HG03196 (cell line): ENCODE data around the gene OSCAR.

Experiments used
- ATAC-seq: cut with Tn5 transposase; IDR thresholded peaks from one replicate; pipeline ENCODE4 v1.9.1; 2021; ENCODE audit not compliant: unreplicated experiment

Gene OSCAR

DNA sequence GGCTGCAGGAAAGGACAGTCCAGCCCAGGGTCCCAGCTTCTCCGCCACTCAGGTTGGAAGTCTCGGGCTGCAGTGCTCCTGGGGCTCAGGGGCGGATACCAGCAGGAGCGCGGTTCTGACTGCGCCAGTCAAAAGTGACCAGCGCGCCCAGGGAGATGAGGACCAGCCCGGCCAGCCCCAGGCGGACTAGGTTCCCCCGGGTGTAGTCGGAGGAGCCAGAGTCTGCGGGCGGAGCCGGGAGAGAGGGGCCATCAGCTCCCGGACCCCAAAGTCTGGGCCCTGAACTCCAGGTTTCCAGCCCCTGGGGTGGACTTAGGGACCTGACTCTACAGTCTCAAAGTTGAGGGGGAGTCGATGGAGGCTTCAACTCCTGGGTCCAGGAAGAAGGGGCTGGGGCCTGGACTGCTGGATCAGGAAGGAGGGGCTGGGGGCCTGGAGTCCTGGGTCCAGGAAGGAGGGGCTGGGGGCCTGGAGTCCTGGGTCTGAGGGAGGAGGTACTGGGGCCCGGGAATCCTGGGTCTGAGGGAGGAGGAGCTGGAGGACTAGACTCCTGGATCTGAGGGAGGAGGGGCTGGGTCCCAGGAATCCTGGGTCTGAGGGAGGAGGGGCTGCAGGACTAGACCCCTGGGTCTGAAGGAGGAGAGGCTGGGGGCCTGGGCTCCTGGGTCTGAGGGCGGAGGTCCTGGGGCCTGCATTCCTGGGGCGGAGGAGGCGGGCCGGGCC lies 5.3 kb downstream of the OSCAR start:
- ATAC-seq: no peak

GRCh38 chr19:54094426-54095000 lies 6.1 kb downstream of the OSCAR start:
- ATAC-seq: no peak

DNA sequence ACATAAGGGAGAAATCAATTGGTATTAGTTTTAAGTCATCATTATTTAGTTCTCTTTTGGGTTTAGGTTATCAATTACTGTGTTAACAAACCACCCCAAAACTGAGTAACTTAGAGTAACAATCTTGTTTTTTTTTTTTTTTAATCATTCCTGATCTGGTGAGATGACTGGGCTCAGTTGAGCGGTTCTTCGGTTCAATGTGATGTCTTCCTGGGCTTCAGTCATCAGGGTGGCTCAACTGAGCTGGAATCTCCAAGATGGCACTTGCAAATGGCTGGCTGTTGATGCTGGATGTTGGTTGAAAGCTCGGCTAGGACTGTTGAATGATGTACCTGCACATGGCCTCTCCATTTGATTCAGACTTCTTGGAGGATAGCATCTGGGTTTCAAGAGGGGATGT lies 16.2 kb downstream of the OSCAR start:
- no peak for ATAC-seq

DNA sequence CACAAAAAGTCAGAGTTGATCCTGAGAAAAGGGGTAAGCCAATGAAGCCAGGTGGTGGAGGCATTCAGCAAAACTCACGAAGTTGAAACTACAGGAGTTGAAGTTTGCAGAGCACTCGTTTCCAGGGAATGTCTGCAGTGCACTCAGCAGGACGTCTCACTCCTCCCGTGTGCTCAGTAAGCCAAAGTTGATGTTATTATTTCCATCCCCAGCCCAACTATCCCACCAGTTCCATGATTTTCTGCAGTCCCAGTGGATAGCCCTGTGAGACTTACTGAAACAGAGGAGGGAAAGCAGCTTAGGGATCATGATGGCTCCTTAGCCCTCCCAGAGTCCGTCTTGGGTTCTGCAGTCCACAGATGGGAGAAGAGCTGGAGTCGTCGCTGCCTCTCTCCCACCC lies 19.6 kb downstream of the OSCAR start, which contains the start of gene TARM1:
Gene TARM1, minus strand, starts transcription at position 334 of the 400 bp plus-strand sequence. Its CDS starts 25 bp downstream, at position 309.
- no peak for ATAC-seq

GRCh38 chr19:54077334-54077733 lies 23.3 kb downstream of the OSCAR start:
- no peak for ATAC-seq

DNA sequence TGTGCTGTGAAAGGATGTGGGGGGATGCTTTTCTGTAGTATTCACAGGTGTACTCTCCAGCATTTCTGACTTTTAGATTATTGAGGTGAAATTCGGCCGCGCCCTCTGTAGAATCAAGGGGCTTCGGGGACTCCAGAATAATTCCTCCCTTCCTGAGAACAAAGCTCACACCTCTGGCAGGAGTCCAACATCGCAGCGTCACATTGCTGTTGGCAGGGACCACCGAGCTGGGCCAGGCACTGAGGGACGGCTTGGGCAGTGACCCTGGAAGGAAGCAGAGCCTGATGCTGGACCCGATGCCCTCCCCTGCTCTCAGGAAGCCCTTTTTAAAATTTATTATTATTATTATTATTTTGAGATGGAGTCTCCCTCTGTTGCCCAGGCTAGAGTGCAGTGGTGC lies 25.8 kb downstream of the OSCAR start:
- no peak for ATAC-seq

- no peak for ATAC-seq
Observed at GRCh38 chr19:54073829-54074228, 26.8 kb downstream of the OSCAR start.

- no peak for ATAC-seq
Observed at GRCh38 chr19:54069470-54069869, 31.1 kb downstream of the OSCAR start.

DNA sequence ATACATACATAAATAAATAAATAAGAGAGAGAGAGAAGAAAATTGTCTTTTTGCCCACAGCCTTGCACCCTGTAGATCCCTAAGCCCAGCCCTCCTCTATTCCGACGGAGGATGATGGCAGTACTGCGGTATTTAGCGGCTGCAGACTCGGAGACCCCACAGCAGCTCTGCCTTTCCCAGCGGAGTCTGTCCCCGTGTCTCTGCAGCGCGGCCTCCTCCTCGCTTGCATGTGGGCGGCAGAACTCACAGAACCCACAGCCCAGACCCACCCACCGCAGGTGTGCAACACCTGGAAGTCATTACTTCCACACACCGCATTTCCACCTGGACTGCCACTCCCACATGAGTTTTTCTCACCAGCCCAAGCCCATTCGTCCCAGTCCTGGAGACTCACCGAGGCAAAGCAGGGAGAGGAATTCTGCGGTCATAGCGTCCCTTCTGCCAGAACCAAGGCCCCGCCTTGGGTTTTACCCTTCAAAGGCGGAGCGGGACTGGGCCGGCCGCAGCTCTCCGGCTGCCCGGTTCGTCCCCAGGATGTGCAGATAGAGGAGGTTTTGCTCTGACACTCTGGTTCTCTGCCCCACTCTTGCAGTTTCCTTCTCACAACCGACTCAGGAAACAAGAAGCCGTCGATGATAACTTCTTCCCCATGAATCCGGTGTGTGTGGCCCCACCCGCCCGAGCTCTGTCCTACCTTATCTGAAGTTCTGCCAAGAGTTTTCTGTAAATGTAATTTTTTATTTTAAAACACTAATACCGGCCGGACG lies 37.1 kb downstream of the OSCAR start, which contains the start of gene VSTM1:
Gene VSTM1, minus strand, starts transcription at position 548 of the 767 bp plus-strand sequence. Its CDS starts 120 bp downstream, at position 428.
- ATAC-seq: no peak

GRCh38 chr19:54062643-54063042 lies 38.0 kb downstream of the OSCAR start:
- no peak for ATAC-seq

- no peak for ATAC-seq
Observed at GRCh38 chr19:54047616-54048015, 53.0 kb downstream of the OSCAR start.

DNA sequence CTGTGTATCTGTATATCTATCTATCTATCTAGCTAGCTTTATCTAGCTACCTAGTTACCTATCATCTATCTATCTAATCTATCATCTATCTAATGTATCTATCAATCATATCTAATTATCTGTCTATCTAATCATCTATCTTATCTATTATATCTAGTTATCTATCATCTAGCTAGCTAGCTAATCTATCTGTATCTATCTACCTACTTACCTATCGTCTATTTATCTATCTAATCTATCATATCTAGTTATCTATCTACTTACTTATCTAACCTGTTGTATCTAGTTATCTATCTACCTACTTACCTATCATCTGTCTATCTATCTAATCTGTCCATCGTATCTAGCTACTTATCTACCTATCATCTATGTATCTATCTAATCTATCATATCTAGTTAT lies 54.8 kb downstream of the OSCAR start:
- no peak for ATAC-seq
